ENCODE measurements around the gene BARHL1. TPM values are rescaled to one million over a fixed set of nuclear protein-coding genes. Genes with fewer than 3 reads are reported as not detected.

The BARHL1 gene
- total and polyA plus RNA-seq, 2 donors (not counting 1 experiment from before 2014, with no cell fraction given), result not detected

DNA sequence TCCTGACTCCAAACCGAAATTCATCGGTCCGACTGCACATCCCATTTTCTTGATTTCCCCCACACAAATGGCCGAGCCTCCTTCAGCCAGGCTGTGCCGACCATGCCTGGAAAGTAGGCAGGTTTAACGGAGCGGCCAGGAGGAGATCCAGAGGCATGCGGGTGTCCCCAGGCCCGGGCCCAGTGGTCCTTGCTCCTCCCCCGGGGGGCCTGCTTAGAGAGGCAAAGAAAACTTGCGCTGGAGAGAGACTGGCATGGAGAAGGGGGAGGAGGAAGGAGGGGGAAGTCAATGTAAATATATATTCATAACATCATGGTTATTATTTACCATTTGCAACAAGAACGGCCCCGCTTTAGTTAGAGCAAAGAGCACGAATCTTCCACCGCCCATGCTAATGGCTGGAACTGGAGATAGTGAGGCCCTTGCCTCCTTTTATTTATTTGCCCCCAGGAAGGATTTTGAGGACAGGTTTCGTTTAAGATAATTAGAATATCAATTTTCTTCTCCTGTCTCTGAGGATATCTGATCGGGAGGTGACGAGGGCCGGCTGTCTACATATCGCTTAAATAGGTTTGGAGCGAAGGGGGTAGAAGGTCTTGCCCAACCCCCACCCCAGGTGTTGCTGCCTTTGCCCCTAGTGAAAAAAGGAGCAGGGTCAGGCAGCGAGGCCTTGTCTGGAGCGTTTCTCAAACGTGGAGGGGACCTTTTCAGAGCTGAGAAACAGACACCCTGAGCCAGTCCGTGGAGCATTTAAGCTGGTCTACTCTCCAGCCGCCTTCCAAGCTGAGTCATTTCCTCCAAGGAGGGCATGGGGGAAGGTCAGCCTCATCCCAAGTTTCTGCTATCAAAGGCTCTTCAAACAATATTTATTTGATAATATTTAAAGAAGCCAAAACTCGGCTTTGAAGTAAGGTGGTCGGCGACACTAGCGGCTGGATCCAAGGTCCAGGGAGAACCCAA lies 2.5 kb downstream of the BARHL1 start:
- Histone ChIP-seq H4K20me1 (ENCODE audit: control insufficient read depth, extremely low read depth, insufficient read depth, low read length) (no peaks in the 10 kb centered on the region), H3K4me3 (replicated peaks in 1 of 4; ENCODE audit: control extremely low read depth in 1 of 4, insufficient read depth in 1 of 4, low read depth in 3 of 4, low read length in 4 of 4) (no peak overlapping the region), H3K4me2 (ENCODE audit: extremely low read depth, insufficient read depth, low read length) (no peak overlapping the region)

GRCh38 chr9:132585954-132586829 lies 3.8 kb downstream of the BARHL1 start:
- no peaks in the 10 kb centered on the region for H4K20me1 ChIP-seq (ENCODE audit: control insufficient read depth, extremely low read depth, insufficient read depth, low read length)
- peaks cover 86% of the 10 kb centered on the region for H3K27me3 ChIP-seq (ENCODE audit: control insufficient read depth, insufficient read depth, low read length)

More for the DNA sequence above, 2.5 kb downstream of the BARHL1 start:
- Histone ChIP-seq H2AFZ (ENCODE audit: low read length) (no peak overlapping the region), H3K27ac (ENCODE audit: insufficient read depth, low read length) (no peak overlapping the region), H3K27me3 (ENCODE audit: control insufficient read depth, insufficient read depth, low read length) (peaks cover 89% of the 10 kb centered on the region), H3K4me1 (ENCODE audit: control insufficient read depth, extremely low read depth, insufficient read depth, low read length) (peaks cover 2% of the 10 kb centered on the region), H3K79me2 (ENCODE audit: control insufficient read depth, insufficient read depth, low read length) (no peaks in the 10 kb centered on the region), H3K36me3 (ENCODE audit: control insufficient read depth, insufficient read depth, low read length) (no peaks in the 10 kb centered on the region), H3K9ac (ENCODE audit: insufficient read depth, low read length) (no peak overlapping the region), H3K9me3 (ENCODE audit: control insufficient read depth, insufficient read depth, low read depth, low read length) (no peaks in the 10 kb centered on the region)
- peak; percentile 11 to 14 for DNase-seq (ENCODE audit: low read depth in 2 of 2)
- TF ChIP-seq, protein P1, sequence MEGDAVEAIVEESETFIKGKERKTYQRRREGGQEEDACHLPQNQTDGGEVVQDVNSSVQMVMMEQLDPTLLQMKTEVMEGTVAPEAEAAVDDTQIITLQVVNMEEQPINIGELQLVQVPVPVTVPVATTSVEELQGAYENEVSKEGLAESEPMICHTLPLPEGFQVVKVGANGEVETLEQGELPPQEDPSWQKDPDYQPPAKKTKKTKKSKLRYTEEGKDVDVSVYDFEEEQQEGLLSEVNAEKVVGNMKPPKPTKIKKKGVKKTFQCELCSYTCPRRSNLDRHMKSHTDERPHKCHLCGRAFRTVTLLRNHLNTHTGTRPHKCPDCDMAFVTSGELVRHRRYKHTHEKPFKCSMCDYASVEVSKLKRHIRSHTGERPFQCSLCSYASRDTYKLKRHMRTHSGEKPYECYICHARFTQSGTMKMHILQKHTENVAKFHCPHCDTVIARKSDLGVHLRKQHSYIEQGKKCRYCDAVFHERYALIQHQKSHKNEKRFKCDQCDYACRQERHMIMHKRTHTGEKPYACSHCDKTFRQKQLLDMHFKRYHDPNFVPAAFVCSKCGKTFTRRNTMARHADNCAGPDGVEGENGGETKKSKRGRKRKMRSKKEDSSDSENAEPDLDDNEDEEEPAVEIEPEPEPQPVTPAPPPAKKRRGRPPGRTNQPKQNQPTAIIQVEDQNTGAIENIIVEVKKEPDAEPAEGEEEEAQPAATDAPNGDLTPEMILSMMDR (conservative IDR thresholded peaks at IDR 0.05 in 1 of 2, IDR thresholded peaks at IDR 0.05 in 1 of 2; ENCODE audit: low read depth in 1 of 2, low read length in 2 of 2), result no peak
- TF ChIP-seq EZH2 (IDR thresholded peaks at IDR 0.05; ENCODE audit: low read length, missing control alignments), result no peak

More at GRCh38 chr9:132585954-132586829, 3.8 kb downstream of the BARHL1 start:
- Histone ChIP-seq H3K4me2 (ENCODE audit: extremely low read depth, insufficient read depth, low read length) (no peak overlapping the region), H2AFZ (ENCODE audit: low read length) (no peak overlapping the region), H3K4me3 (replicated peaks in 1 of 4; ENCODE audit: control extremely low read depth in 1 of 4, insufficient read depth in 1 of 4, low read depth in 3 of 4, low read length in 4 of 4) (no peak overlapping the region), H3K4me1 (ENCODE audit: control insufficient read depth, extremely low read depth, insufficient read depth, low read length) (peaks cover 2% of the 10 kb centered on the region), H3K9me3 (ENCODE audit: control insufficient read depth, insufficient read depth, low read depth, low read length) (no peaks in the 10 kb centered on the region), H3K27ac (ENCODE audit: insufficient read depth, low read length) (no peak overlapping the region), H3K79me2 (ENCODE audit: control insufficient read depth, insufficient read depth, low read length) (no peaks in the 10 kb centered on the region), H3K9ac (ENCODE audit: insufficient read depth, low read length) (no peak overlapping the region), H3K36me3 (ENCODE audit: control insufficient read depth, insufficient read depth, low read length) (no peaks in the 10 kb centered on the region)
- DNase-seq (ENCODE audit: low read depth in 2 of 2), result no peak
- TF ChIP-seq, protein P1 (conservative IDR thresholded peaks at IDR 0.05 in 1 of 2, IDR thresholded peaks at IDR 0.05 in 1 of 2; ENCODE audit: low read depth in 1 of 2, low read length in 2 of 2), result no peak
- TF ChIP-seq EZH2 (IDR thresholded peaks at IDR 0.05; ENCODE audit: low read length, missing control alignments), result peak; percentile 84

Measured in fibroblast of lung (primary cell).